GM18858 (cell line): ENCODE data around the gene CFAP74.
"Not testable (repeated sequence)": the region's sequence is repeated elsewhere in the genome, so short reads cannot be mapped to it uniquely, and the experiment has no call there.

ENCODE experiments used
- ATAC-seq: cut with Tn5 transposase; IDR thresholded peaks from one replicate; pipeline ENCODE4 v1.9.1; 2021; ENCODE audit not compliant: unreplicated experiment

Gene CFAP74

GRCh38 chr1:1937061-1937460 is 66.5 kb downstream of the CFAP74 start:
- ATAC-seq = no peak

- not testable (repeated sequence) for ATAC-seq
Measured at GRCh38 chr1:1934848-1935247, 68.7 kb downstream of the CFAP74 start.

GRCh38 chr1:1929639-1930545 is 73.7 kb downstream of the CFAP74 start:
- no peak for ATAC-seq

GRCh38 chr1:1929102-1929638 is 74.4 kb downstream of the CFAP74 start:
- ATAC-seq = no peak

GRCh38 chr1:1928231-1929101 is 75.1 kb downstream of the CFAP74 start:
- ATAC-seq = no peak

- no peak for ATAC-seq
Measured at GRCh38 chr1:1927751-1928150, 75.8 kb downstream of the CFAP74 start.

GRCh38 chr1:1926886-1927660 is 76.5 kb downstream of the CFAP74 start:
- no peak for ATAC-seq

GRCh38 chr1:1926346-1926811 is 77.2 kb downstream of the CFAP74 start:
- no peak for ATAC-seq

- ATAC-seq = no peak
Measured at GRCh38 chr1:1925437-1926345, 77.9 kb downstream of the CFAP74 start.

- ATAC-seq = no peak
Measured at GRCh38 chr1:1924849-1925248, 78.7 kb downstream of the CFAP74 start.

GRCh38 chr1:1924386-1924785 is 79.2 kb downstream of the CFAP74 start:
- no peak for ATAC-seq

- ATAC-seq = no peak
Measured at GRCh38 chr1:1922956-1923833, 80.4 kb downstream of the CFAP74 start.

- ATAC-seq = no peak
Measured at GRCh38 chr1:1922702-1922955, 81.0 kb downstream of the CFAP74 start.

- ATAC-seq = no peak
Measured at GRCh38 chr1:1921901-1922701, 81.5 kb downstream of the CFAP74 start.

- ATAC-seq = no peak
Measured at GRCh38 chr1:1921459-1921862, 82.1 kb downstream of the CFAP74 start.

GRCh38 chr1:1920608-1921458 is 82.8 kb downstream of the CFAP74 start:
- no peak for ATAC-seq

- ATAC-seq = no peak
Measured at GRCh38 chr1:1920057-1920607, 83.5 kb downstream of the CFAP74 start.
